IMR-90 (cell line): ENCODE measurements around the gene REPIN1. TPM values are rescaled to one million over a fixed set of nuclear protein-coding genes. Genes with fewer than 3 reads are reported as not detected.
A peak's percentile ranks its signal among the peaks of the same experiment; 100 is the strongest.

ENCODE experiments used
- ATAC-seq: fragments of 200-7000 bp; cut with Tn5 transposase; 2 replicates; pipeline ENCODE4 v1.9.1; 2020; ENCODE audit warnings: low read depth, mild to moderate bottlenecking, moderate library complexity
- BruUV-seq: library from RNA; stranded (reverse); fragments of 400-500 nt; replicated peaks from 2 replicates; lab custom pipeline; 2021; lab: Mats Ljungman, UMichigan
- CTCF ChIA-PET: fragments of 300-600 bp; formaldehyde crosslinking; extraction: SDS; loops from one replicate; lab custom pipeline; 2021; ENCODE audit warnings: antibody characterized with exemption; lab: Yijun Ruan, JAX
- POLR2A ChIA-PET: fragments of 300-600 bp; sonication (Branson Sonifier 250); formaldehyde crosslinking; loops from one replicate; lab custom pipeline; 2022; ENCODE audit warnings: antibody characterized with exemption; ENCODE audit not compliant: unreplicated experiment; lab: Charles Lee
- DNase-seq: peaks from one replicate; pipeline ENCODE4 v3.0.0; 2013
- H2AFZ ChIP-seq: replicated peaks from 2 replicates; pipeline ENCODE3; 2013; ENCODE audit warnings: low read length, mild to moderate bottlenecking; ENCODE audit not compliant: poor library complexity
- H2AK5ac ChIP-seq: 2 replicates; pipeline ENCODE4 v1.6.1; 2013; ENCODE audit warnings: low read depth, low read length, inconsistent platforms
- H2AK9ac ChIP-seq: replicated peaks from 2 replicates; pipeline ENCODE3; 2013; ENCODE audit warnings: mild to moderate bottlenecking, low read depth, low read length, moderate library complexity; ENCODE audit not compliant: poor library complexity
- H2BK120ac ChIP-seq: 2 replicates; pipeline ENCODE4 v1.6.1; 2013; ENCODE audit warnings: low read depth, low read length, inconsistent platforms
- H2BK15ac ChIP-seq: 3 replicates; pipeline ENCODE4 v1.6.1; 2013; ENCODE audit warnings: low read depth, low read length, inconsistent platforms
- H2BK20ac ChIP-seq: 2 replicates; pipeline ENCODE4 v1.6.1; 2013; ENCODE audit warnings: low read depth, mild to moderate bottlenecking, inconsistent platforms, low read length, moderate library complexity
- H2BK5ac ChIP-seq: 2 replicates; pipeline ENCODE4 v1.6.1; 2013; ENCODE audit warnings: mild to moderate bottlenecking, low read depth, low read length, inconsistent platforms; ENCODE audit not compliant: poor library complexity, severe bottlenecking
- H3K14ac ChIP-seq: replicated peaks from 2 replicates; pipeline ENCODE4 v1.6.1; 2013; ENCODE audit warnings: low read depth, low read length, inconsistent platforms
- H3K18ac ChIP-seq: 2 replicates; pipeline ENCODE4 v1.6.1; 2013; ENCODE audit warnings: low read depth, low read length, control low read depth
- H3K23ac ChIP-seq: 2 replicates; pipeline ENCODE4 v1.6.1; 2013; ENCODE audit warnings: low read depth, low read length, inconsistent platforms
- H3K27ac ChIP-seq: 2 replicates; pipeline ENCODE4 v1.5.1; 2013; ENCODE audit warnings: mild to moderate bottlenecking, control low read depth, low read length; ENCODE audit not compliant: insufficient read depth
- H3K27me3 ChIP-seq: 2 replicates; pipeline ENCODE4 v1.6.1; 2013; ENCODE audit warnings: low read length; ENCODE audit not compliant: control insufficient read depth, insufficient read depth
- H3K36me3 ChIP-seq: 2 replicates; pipeline ENCODE4 v1.6.1; 2013; ENCODE audit warnings: low read length, mixed read lengths; ENCODE audit not compliant: control insufficient read depth, insufficient read depth
- H3K4ac ChIP-seq: 2 replicates; pipeline ENCODE4 v1.6.1; 2013; ENCODE audit warnings: low read depth, low read length, inconsistent platforms
- H3K4me1 ChIP-seq: 2 replicates; pipeline ENCODE4 v1.6.1; 2013; ENCODE audit warnings: low read length, mixed read lengths; ENCODE audit not compliant: control insufficient read depth, insufficient read depth
- H3K4me2 ChIP-seq: 2 replicates; pipeline ENCODE4 v1.6.1; 2013; ENCODE audit warnings: low read depth, mild to moderate bottlenecking, control low read depth, low read length, moderate library complexity
- H3K4me3 ChIP-seq: 2 replicates; pipeline ENCODE4 v1.5.1; 2013; ENCODE audit warnings: low read depth, mild to moderate bottlenecking, control low read depth, low read length, moderate library complexity; ENCODE audit not compliant: insufficient read depth
- H3K56ac ChIP-seq: 2 replicates; pipeline ENCODE4 v1.6.1; 2013; ENCODE audit warnings: low read length, inconsistent platforms; ENCODE audit not compliant: insufficient read depth; ENCODE audit errors: extremely low read depth
- H3K79me1 ChIP-seq, 2 experiments: 2 replicates each; pipeline ENCODE4 v1.6.1; 2013; ENCODE audit warnings: low read length in 2 of 2, inconsistent platforms in 1 of 2, low read depth in 1 of 2
- H3K9ac ChIP-seq: 2 replicates; pipeline ENCODE4 v1.6.1; 2013; ENCODE audit warnings: low read depth, low read length, control low read depth
- H3K9me1 ChIP-seq: 2 replicates; pipeline ENCODE4 v1.6.1; 2013; ENCODE audit warnings: low read length, inconsistent platforms; ENCODE audit not compliant: insufficient read depth
- H3K9me3 ChIP-seq: 2 replicates; pipeline ENCODE4 v1.6.1; 2013; ENCODE audit warnings: low read length; ENCODE audit not compliant: control insufficient read depth, insufficient read depth
- H4K20me1 ChIP-seq: 2 replicates; pipeline ENCODE4 v1.6.1; 2013; ENCODE audit warnings: low read length, inconsistent platforms; ENCODE audit not compliant: insufficient read depth
- H4K5ac ChIP-seq: 2 replicates; pipeline ENCODE4 v1.6.1; 2013; ENCODE audit warnings: mild to moderate bottlenecking, low read depth, low read length, control low read depth
- H4K8ac ChIP-seq, 2 experiments: 2 replicates each; pipeline ENCODE4 v1.6.1; 2013; ENCODE audit warnings: low read depth in 2 of 2, low read length in 2 of 2, control low read depth in 1 of 2, inconsistent platforms in 1 of 2
- H4K91ac ChIP-seq: 2 replicates; pipeline ENCODE4 v1.6.1; 2013; ENCODE audit warnings: low read depth, low read length, inconsistent platforms; ENCODE audit not compliant: insufficient read depth
- BHLHE40 ChIP-seq: fragments of 150-350 bp; IDR thresholded peaks from 2 replicates; pipeline ENCODE4 v1.6.1; 2016; ENCODE audit warnings: mild to moderate bottlenecking, low read depth, low read length
- CEBPB ChIP-seq: IDR thresholded peaks from 2 replicates; pipeline ENCODE4 v1.6.1; 2012; ENCODE audit warnings: low read depth, low read length, improper control_type of control experiment
- CHD1 ChIP-seq: IDR thresholded peaks from 2 replicates; pipeline ENCODE4 v1.6.1; 2012; ENCODE audit warnings: low read depth, low read length, improper control_type of control experiment
- CTCF ChIP-seq: conservative IDR thresholded peaks from 2 replicates; pipeline ENCODE4 v1.5.1; 2012; ENCODE audit warnings: mild to moderate bottlenecking, low read depth, low read length, improper control_type of control experiment
- FOS ChIP-seq: fragments of 150-350 bp; IDR thresholded peaks from 2 replicates; pipeline ENCODE4 v1.6.1; 2016; ENCODE audit warnings: low read depth, low read length
- MAFK ChIP-seq: IDR thresholded peaks from 2 replicates; pipeline ENCODE4 v1.6.1; 2012; ENCODE audit warnings: low read depth, low read length, improper control_type of control experiment
- MAZ ChIP-seq: IDR thresholded peaks from 2 replicates; pipeline ENCODE4 v1.6.1; 2012; ENCODE audit warnings: low read depth, mild to moderate bottlenecking, low read length, improper control_type of control experiment, moderate library complexity, borderline replicate concordance
- NFE2L2 ChIP-seq: fragments of 150-350 bp; IDR thresholded peaks from 2 replicates; pipeline ENCODE4 v1.6.1; 2016; ENCODE audit warnings: low read depth, mild to moderate bottlenecking, low read length
- POLR2A ChIP-seq: IDR thresholded peaks from 2 replicates; pipeline ENCODE4 v1.6.1; 2012; ENCODE audit warnings: mild to moderate bottlenecking, low read depth, low read length
- RAD21 ChIP-seq: IDR thresholded peaks from 2 replicates; pipeline ENCODE4 v1.6.1; 2012; ENCODE audit warnings: low read length, improper control_type of control experiment
- RCOR1 ChIP-seq: IDR thresholded peaks from 2 replicates; pipeline ENCODE4 v1.6.1; 2012; ENCODE audit warnings: mild to moderate bottlenecking, low read length, improper control_type of control experiment; ENCODE audit not compliant: insufficient replicate concordance
- RFX5 ChIP-seq: IDR thresholded peaks from 2 replicates; pipeline ENCODE4 v1.8.0; 2012; ENCODE audit warnings: low read depth, mild to moderate bottlenecking, low read length, moderate library complexity
- SMC3 ChIP-seq: fragments of 150-350 bp; IDR thresholded peaks from 2 replicates; pipeline ENCODE4 v1.6.1; 2016; ENCODE audit warnings: low read depth, mild to moderate bottlenecking, antibody characterized with exemption, low read length, moderate library complexity
- WGBS, 2 experiments: methylation state at CpG; one replicate each; pipeline versions ENCODE4 v1.1.5 to v1.1.7; 2013; ENCODE audit warnings: missing lambda C conversion rate in 2 of 2; ENCODE audit not compliant: insufficient read length in 1 of 2; ENCODE audit errors: extremely low coverage in 2 of 2; 5-methylcytosine and 5-hydroxymethylcytosine counted together
- dilution Hi-C: fragments of 300-500 bp; cut with HindIII; formaldehyde crosslinking; loops from one replicate; pipeline ENCODE4 v1.14.3; 2018; ENCODE audit warnings: low sequenced_read_pairs; ENCODE audit not compliant: unreplicated experiment
- in situ Hi-C: fragments of 300-500 bp; cut with MboI; formaldehyde crosslinking; loops from 3 replicates; pipeline ENCODE4 v1.14.3; 2019; ENCODE audit warnings: low sequenced_read_pairs, inconsistent platforms, mixed read lengths
- intact Hi-C: fragments of 100-400 bp; cut with micrococcal nuclease; formaldehyde crosslinking; loops from 2 replicates; pipeline ENCODE4 v1.10.0; 2022
- polyA plus RNA-seq, 3 experiments: library from polyadenylated mRNA; depleted of rRNA; stranded (reverse); fragments of >200 nt; gene quantifications; 2 replicates each; pipeline ENCODE4 v1.2.3, GENCODE V29; 2012; ENCODE audit warnings: low replicate concordance in 1 of 3
- total RNA-seq: library from RNA; depleted of rRNA; stranded (reverse); fragments of >200 nt; gene quantifications from 2 replicates; pipeline ENCODE4 v1.2.3, GENCODE V29; 2012
- TF ChIP-seq, protein P1 (sequence below): fragments of 150-350 bp; IDR thresholded peaks from 2 replicates; pipeline ENCODE4 v1.6.1; 2016; ENCODE audit warnings: low read depth, mild to moderate bottlenecking, low read length, moderate library complexity, borderline replicate concordance
- TF ChIP-seq, protein P2 (sequence below): fragments of 150-350 bp; IDR thresholded peaks from 2 replicates; pipeline ENCODE4 v1.6.1; 2017; ENCODE audit warnings: mild to moderate bottlenecking, antibody characterized with exemption, low read length, low read depth

The REPIN1 gene
- total and polyA plus RNA-seq, 2 of the 4 experiments (the other 2 are of a cell fraction) = 19.4 to 50.6 TPM

- Histone ChIP-seq H3K79me1 (no peaks in the 10 kb centered on the region), H3K4ac (peak overlapping the region; percentile 41), H3K56ac (no peak overlapping the region), H3K36me3 (no peaks in the 10 kb centered on the region), H4K20me1 (no peaks in the 10 kb centered on the region), H2AK9ac (no peak overlapping the region), H3K4me3 (no peak overlapping the region), H4K91ac (peak overlapping the region; percentile 85), H3K23ac (no peak overlapping the region), H3K9me1 (peaks cover 7% of the 10 kb centered on the region; the same call in 1 of the 2 replicates), H2AK5ac (peak overlapping the region; percentile 54; the same call in 1 of the 2 replicates), H2BK5ac (no peak overlapping the region), H3K27ac (peak overlapping the region; percentile 14; the same call in 1 of the 2 replicates), H3K4me2 (no peak overlapping the region), H2AFZ (no peak overlapping the region), H3K27me3 (no peaks in the 10 kb centered on the region), H4K8ac (no peak overlapping the region), H3K4me1 (peaks cover 13% of the 10 kb centered on the region), H3K18ac (peak overlapping the region; percentile 9; the same call in 1 of the 2 replicates), H3K9ac (no peak overlapping the region), H4K5ac (no peak overlapping the region; the same call in 1 of the 2 replicates), H2BK20ac (peak overlapping the region; percentile 74; the same call in 1 of the 2 replicates), H3K14ac (no peak overlapping the region), H3K9me3 (no peaks in the 10 kb centered on the region), H2BK15ac (peak overlapping the region; percentile 16; the same call in 1 of the 3 replicates), H2BK120ac (peak overlapping the region; percentile 79)
- no TSS peak for BruUV-seq
- ATAC-seq (no peak), DNase-seq (no peak)
- POLR2A ChIA-PET = no interaction called here
- WGBS, 2 experiments = 87% methylated on average over 3 of the region's 10 CpGs; no CpG with 5 or more reads in 1 of the 2 experiments
- dilution Hi-C loops (no loop called here), in situ Hi-C loops (no loop called here), intact Hi-C loops (no loop called here)
- CTCF ChIA-PET = no interaction called here
- TF ChIP-seq BHLHE40 = no peak
- TF ChIP-seq, protein P1, sequence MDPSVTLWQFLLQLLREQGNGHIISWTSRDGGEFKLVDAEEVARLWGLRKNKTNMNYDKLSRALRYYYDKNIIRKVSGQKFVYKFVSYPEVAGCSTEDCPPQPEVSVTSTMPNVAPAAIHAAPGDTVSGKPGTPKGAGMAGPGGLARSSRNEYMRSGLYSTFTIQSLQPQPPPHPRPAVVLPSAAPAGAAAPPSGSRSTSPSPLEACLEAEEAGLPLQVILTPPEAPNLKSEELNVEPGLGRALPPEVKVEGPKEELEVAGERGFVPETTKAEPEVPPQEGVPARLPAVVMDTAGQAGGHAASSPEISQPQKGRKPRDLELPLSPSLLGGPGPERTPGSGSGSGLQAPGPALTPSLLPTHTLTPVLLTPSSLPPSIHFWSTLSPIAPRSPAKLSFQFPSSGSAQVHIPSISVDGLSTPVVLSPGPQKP = no peak
- no peak for TF ChIP-seq NFE2L2
- TF ChIP-seq MAZ = no peak
- TF ChIP-seq, protein P2, sequence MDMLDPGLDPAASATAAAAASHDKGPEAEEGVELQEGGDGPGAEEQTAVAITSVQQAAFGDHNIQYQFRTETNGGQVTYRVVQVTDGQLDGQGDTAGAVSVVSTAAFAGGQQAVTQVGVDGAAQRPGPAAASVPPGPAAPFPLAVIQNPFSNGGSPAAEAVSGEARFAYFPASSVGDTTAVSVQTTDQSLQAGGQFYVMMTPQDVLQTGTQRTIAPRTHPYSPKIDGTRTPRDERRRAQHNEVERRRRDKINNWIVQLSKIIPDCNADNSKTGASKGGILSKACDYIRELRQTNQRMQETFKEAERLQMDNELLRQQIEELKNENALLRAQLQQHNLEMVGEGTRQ = no peak
- TF ChIP-seq MAFK = no peak
- no peak for TF ChIP-seq POLR2A
- no peak for TF ChIP-seq RCOR1
- TF ChIP-seq FOS = no peak
- no peak for TF ChIP-seq RFX5
- no peak for TF ChIP-seq CTCF
- no peak for TF ChIP-seq CEBPB
- TF ChIP-seq SMC3 = no peak
- TF ChIP-seq CHD1 = no peak
- no peak for TF ChIP-seq RAD21
These were observed 35.0 kb upstream of the REPIN1 start for GRCh38 chr7:150333659-150334058.
